HG02885 (cell line): Measurements from ENCODE around the gene NCBP3.

Experiments used
- ATAC-seq: cut with Tn5 transposase; IDR thresholded peaks from one replicate; pipeline ENCODE4 v1.9.1; 2021; ENCODE audit warnings: mild to moderate bottlenecking; ENCODE audit not compliant: unreplicated experiment, poor library complexity

NCBP3 gene

GRCh38 chr17:3845621-3846436 is at the start of gene NCBP3:
NCBP3 (minus strand) TSS chr17:3846246; CDS start chr17:3846223, 23 bp downstream.
- peak; percentile 97 for ATAC-seq

- no peak for ATAC-seq
These were observed 49.3 kb upstream of the NCBP3 start for GRCh38 chr17:3895354-3895753.

- no peak for ATAC-seq
These were observed 48.9 kb upstream of the NCBP3 start for GRCh38 chr17:3894911-3895343.

GRCh38 chr17:3894188-3894587 is 48.1 kb upstream of the NCBP3 start:
- ATAC-seq: no peak

GRCh38 chr17:3893720-3894116 is 47.7 kb upstream of the NCBP3 start:
- ATAC-seq: no peak

- ATAC-seq: peak; percentile 91
These were observed 47.1 kb upstream of the NCBP3 start, which contains the start of gene CAMKK1 for GRCh38 chr17:3893003-3893719. CAMKK1 (minus strand) TSS chr17:3893053; CDS start chr17:3885687, 7,366 bp downstream.

GRCh38 chr17:3892095-3892998 is 46.3 kb upstream of the NCBP3 start:
- peak; percentile 17 for ATAC-seq

GRCh38 chr17:3891626-3892094 is 45.6 kb upstream of the NCBP3 start:
- no peak for ATAC-seq

- no peak for ATAC-seq
These were observed 44.8 kb upstream of the NCBP3 start for GRCh38 chr17:3890878-3891219.

- ATAC-seq: no peak
These were observed 44.2 kb upstream of the NCBP3 start for GRCh38 chr17:3890082-3890877.

- ATAC-seq: no peak
These were observed 43.4 kb upstream of the NCBP3 start for GRCh38 chr17:3889325-3890012.

GRCh38 chr17:3888343-3889171 is 42.5 kb upstream of the NCBP3 start:
- no peak for ATAC-seq

GRCh38 chr17:3887804-3888203 is 41.8 kb upstream of the NCBP3 start:
- no peak for ATAC-seq

GRCh38 chr17:3887394-3887793 is 41.3 kb upstream of the NCBP3 start:
- ATAC-seq: no peak

GRCh38 chr17:3886776-3887175 is 40.7 kb upstream of the NCBP3 start:
- ATAC-seq: no peak

GRCh38 chr17:3885970-3886369 is 39.9 kb upstream of the NCBP3 start:
- ATAC-seq: no peak

GRCh38 chr17:3885271-3885670 is 39.2 kb upstream of the NCBP3 start:
- no peak for ATAC-seq

GRCh38 chr17:3884188-3884587 is 38.1 kb upstream of the NCBP3 start:
- no peak for ATAC-seq
